Caco-2 (cell line): Measurements from ENCODE around the gene NWD2. TPM values are rescaled to one million over a fixed set of nuclear protein-coding genes. Genes with fewer than 3 reads are reported as not detected.

ENCODE experiments used
- BruUV-seq: library from RNA; stranded (reverse); fragments of 400-500 nt; replicated peaks from 2 replicates; lab custom pipeline; 2021; lab: Mats Ljungman, UMichigan
- CTCF ChIA-PET: fragments of 300-600 bp; sonication (Branson Sonifier 250); formaldehyde crosslinking; loops from one replicate; lab custom pipeline; 2022; ENCODE audit warnings: antibody characterized with exemption; lab: Charles Lee
- POLR2A ChIA-PET: fragments of 300-600 bp; sonication (Branson Sonifier 250); formaldehyde crosslinking; loops from one replicate; lab custom pipeline; 2022; ENCODE audit warnings: antibody characterized with exemption; lab: Charles Lee
- DNase-seq, 2 experiments: peaks; one replicate each; pipeline versions ENCODE4 v3.0.0 to v3.0.0-alpha.2; 2020 to 2022
- H3K27me3 ChIP-seq: replicated peaks from 2 replicates; pipeline ENCODE4 v1.6.0; 2011; ENCODE audit warnings: low read length; ENCODE audit not compliant: control insufficient read depth, insufficient read depth
- H3K36me3 ChIP-seq: 2 replicates; pipeline ENCODE4 v1.5.1; 2011; ENCODE audit warnings: low read length; ENCODE audit not compliant: control insufficient read depth, insufficient read depth
- H3K4me1 ChIP-seq: fragments of 250-450 bp; sonication (Bioruptor Pico); 2 replicates; pipeline ENCODE4 v1.5.1; 2020; ENCODE audit warnings: mild to moderate bottlenecking
- H3K4me3 ChIP-seq: 2 replicates; pipeline ENCODE4 v1.5.1; 2011; ENCODE audit warnings: low read depth, mild to moderate bottlenecking, control low read depth, low read length
- H3K9me3 ChIP-seq: fragments of 250-450 bp; sonication (Bioruptor Pico); 2 replicates; pipeline ENCODE4 v1.5.1; 2020; ENCODE audit warnings: mild to moderate bottlenecking, moderate library complexity
- H3K27ac Mint-ChIP-seq: one replicate; pipeline ENCODE4 v1.8.0; 2022; ENCODE audit warnings: mixed read lengths; ENCODE audit not compliant: unreplicated experiment
- H3K27me3 Mint-ChIP-seq: one replicate; pipeline ENCODE4 v1.8.0; 2022; ENCODE audit warnings: mixed read lengths; ENCODE audit not compliant: insufficient read depth, unreplicated experiment
- H3K36me3 Mint-ChIP-seq: one replicate; pipeline ENCODE4 v1.8.0; 2022; ENCODE audit warnings: mild to moderate bottlenecking, mixed read lengths; ENCODE audit not compliant: insufficient read depth, unreplicated experiment
- H3K4me1 Mint-ChIP-seq: one replicate; pipeline ENCODE4 v1.8.0; 2022; ENCODE audit warnings: low read depth, mixed read lengths; ENCODE audit not compliant: unreplicated experiment
- H3K4me3 Mint-ChIP-seq: one replicate; pipeline ENCODE4 v1.8.0; 2022; ENCODE audit warnings: mild to moderate bottlenecking, moderate library complexity, mixed read lengths; ENCODE audit not compliant: unreplicated experiment
- H3K9me3 Mint-ChIP-seq: one replicate; pipeline ENCODE4 v1.8.0; 2022; ENCODE audit warnings: mixed read lengths; ENCODE audit not compliant: unreplicated experiment
- intact Hi-C: fragments of 100-400 bp; cut with micrococcal nuclease; formaldehyde crosslinking; loops from one replicate; pipeline ENCODE4 v1.10.0; 2022; ENCODE audit not compliant: unreplicated experiment
- total RNA-seq: library from RNA; stranded (reverse); gene quantifications from 2 replicates; pipeline ENCODE4 v1.2.3, GENCODE V29; 2022
- TF ChIP-seq, protein P1 (sequence below), 2 experiments: fragments of 200-600 bp in 1 of 2; IDR thresholded peaks; 1 replicate in 1 of 2; 2 replicates in 1 of 2; pipeline versions ENCODE4 v1.5.1 to v1.8.0; 2011 to 2022; ENCODE audit warnings: antibody characterized with exemption in 1 of 2, control low read depth in 1 of 2, inconsistent platforms in 1 of 2, low read depth in 1 of 2, low read length in 1 of 2, mild to moderate bottlenecking in 1 of 2, moderate library complexity in 1 of 2; ENCODE audit not compliant: insufficient read depth in 1 of 2, severe bottlenecking in 1 of 2, unreplicated experiment in 1 of 2

The NWD2 gene
- total RNA-seq, 1 experiment from 2014 or later, result not detected

DNA sequence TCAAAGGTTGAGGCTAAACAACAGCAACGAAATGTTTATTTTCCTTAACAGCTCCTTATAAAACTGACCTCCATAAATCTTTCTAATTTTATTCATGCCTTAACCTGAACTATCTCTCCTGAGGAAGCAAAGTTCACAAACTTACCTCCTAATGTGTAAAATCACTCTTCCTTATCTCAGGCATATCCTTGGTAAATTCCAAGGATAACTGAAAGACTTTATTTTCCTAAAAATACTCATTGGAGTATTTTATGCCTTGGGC, 197.4 kb downstream of the NWD2 start:
- no peaks in the 10 kb centered on the region for H3K9me3 Mint-ChIP-seq
- H3K4me1 Mint-ChIP-seq, result peaks cover 32% of the 10 kb centered on the region
- peak overlapping the region; percentile 42 for H3K4me3 Mint-ChIP-seq
- intact Hi-C loops, result no loop called here
- Histone ChIP-seq H3K9me3 (no peaks in the 10 kb centered on the region), H3K4me3 (no peak overlapping the region), H3K27me3 (no peaks in the 10 kb centered on the region), H3K36me3 (no peaks in the 10 kb centered on the region), H3K4me1 (peaks cover 58% of the 10 kb centered on the region)
- TF ChIP-seq, protein P1, sequence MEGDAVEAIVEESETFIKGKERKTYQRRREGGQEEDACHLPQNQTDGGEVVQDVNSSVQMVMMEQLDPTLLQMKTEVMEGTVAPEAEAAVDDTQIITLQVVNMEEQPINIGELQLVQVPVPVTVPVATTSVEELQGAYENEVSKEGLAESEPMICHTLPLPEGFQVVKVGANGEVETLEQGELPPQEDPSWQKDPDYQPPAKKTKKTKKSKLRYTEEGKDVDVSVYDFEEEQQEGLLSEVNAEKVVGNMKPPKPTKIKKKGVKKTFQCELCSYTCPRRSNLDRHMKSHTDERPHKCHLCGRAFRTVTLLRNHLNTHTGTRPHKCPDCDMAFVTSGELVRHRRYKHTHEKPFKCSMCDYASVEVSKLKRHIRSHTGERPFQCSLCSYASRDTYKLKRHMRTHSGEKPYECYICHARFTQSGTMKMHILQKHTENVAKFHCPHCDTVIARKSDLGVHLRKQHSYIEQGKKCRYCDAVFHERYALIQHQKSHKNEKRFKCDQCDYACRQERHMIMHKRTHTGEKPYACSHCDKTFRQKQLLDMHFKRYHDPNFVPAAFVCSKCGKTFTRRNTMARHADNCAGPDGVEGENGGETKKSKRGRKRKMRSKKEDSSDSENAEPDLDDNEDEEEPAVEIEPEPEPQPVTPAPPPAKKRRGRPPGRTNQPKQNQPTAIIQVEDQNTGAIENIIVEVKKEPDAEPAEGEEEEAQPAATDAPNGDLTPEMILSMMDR (IDR thresholded peaks at IDR 0.05; ENCODE audit: insufficient read depth in 1 of 2, low read depth in 1 of 2, low read length in 1 of 2, severe bottlenecking in 1 of 2, unreplicated experiment in 1 of 2), result no peak
- peaks cover 5% of the 10 kb centered on the region for H3K36me3 Mint-ChIP-seq
- ChIA-PET CTCF (interaction anchor here (0.6 to 4.9 kb wide), 4 partner anchors 10 to 160 kb away, joined by 3 to 34 read pairs (median 8); a partner anchor contains a TSS), POLR2A (interaction anchor here (1.2 kb wide), 1 partner anchor 12 kb away, joined by 14 read pairs; a partner anchor contains a TSS)
- peak overlapping the region; percentile 88 for H3K27ac Mint-ChIP-seq
- BruUV-seq, result no TSS peak
- no peak for DNase-seq
- H3K27me3 Mint-ChIP-seq, result no peaks in the 10 kb centered on the region

DNA sequence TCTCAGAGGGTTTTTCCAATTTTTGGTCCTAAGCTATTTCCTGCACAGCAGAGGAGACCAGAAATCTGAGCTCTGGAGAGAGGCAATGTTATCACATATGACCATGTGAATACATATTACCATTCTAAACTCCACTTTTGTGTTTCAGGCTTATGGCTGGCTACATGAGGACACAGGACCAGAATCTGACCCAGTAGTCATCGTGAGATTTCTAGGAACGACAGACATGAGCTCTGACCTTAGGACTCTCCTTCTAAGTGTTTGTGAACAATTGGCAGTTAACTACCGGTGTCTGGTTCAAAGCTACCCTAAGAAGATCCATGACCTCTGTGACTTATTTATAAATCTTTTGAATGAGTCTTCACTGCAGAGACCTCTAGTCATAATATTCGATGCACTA, 198.6 kb downstream of the NWD2 start:
- Mint-ChIP-seq H3K9me3 (no peaks in the 10 kb centered on the region), H3K27ac (no peak overlapping the region), H3K4me1 (peaks cover 38% of the 10 kb centered on the region), H3K4me3 (no peak overlapping the region), H3K27me3 (no peaks in the 10 kb centered on the region), H3K36me3 (peaks cover 5% of the 10 kb centered on the region)
- Histone ChIP-seq H3K4me1 (peaks cover 69% of the 10 kb centered on the region), H3K9me3 (no peaks in the 10 kb centered on the region), H3K4me3 (no peak overlapping the region), H3K27me3 (no peaks in the 10 kb centered on the region), H3K36me3 (no peaks in the 10 kb centered on the region)
- TF ChIP-seq, protein P1 (IDR thresholded peaks at IDR 0.05; ENCODE audit: insufficient read depth in 1 of 2, low read depth in 1 of 2, low read length in 1 of 2, severe bottlenecking in 1 of 2, unreplicated experiment in 1 of 2), result no peak
- ChIA-PET CTCF (interaction anchor here (0.9 to 4.9 kb wide), 2 partner anchors 10 to 244 kb away, joined by 3 to 34 read pairs; a partner anchor contains a TSS), POLR2A (no interaction called here)
- intact Hi-C loops, result no loop called here
- no TSS peak for BruUV-seq
- DNase-seq, result no peak

DNA sequence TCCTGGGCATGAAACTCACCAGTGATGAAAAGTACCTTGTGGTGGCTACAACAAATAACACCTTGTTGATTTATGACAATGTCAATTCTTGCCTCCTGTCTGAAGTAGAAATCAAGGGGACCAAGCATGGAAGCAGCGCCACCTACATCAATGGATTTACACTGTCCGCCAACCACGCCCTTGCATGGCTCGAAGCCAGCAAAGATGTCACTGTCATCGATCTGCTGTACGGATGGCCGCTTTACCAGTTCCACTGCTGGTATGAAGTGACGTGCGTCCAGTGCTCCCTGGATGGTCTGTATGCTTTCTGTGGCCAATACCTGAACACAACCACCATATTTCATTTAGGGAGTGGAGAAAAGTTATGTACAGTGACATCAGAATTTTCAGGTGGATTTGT, 200.5 kb downstream of the NWD2 start:
- H3K36me3 ChIP-seq, result no peaks in the 10 kb centered on the region
- H3K4me3 ChIP-seq, result no peak overlapping the region
- H3K9me3 ChIP-seq, result no peaks in the 10 kb centered on the region
- Mint-ChIP-seq H3K9me3 (no peaks in the 10 kb centered on the region), H3K36me3 (peaks cover 5% of the 10 kb centered on the region), H3K4me3 (no peak overlapping the region), H3K4me1 (peaks cover 39% of the 10 kb centered on the region), H3K27ac (no peak overlapping the region), H3K27me3 (no peaks in the 10 kb centered on the region)
- no TSS peak for BruUV-seq
- DNase-seq, result no peak
- POLR2A ChIA-PET, result no interaction called here
- H3K27me3 ChIP-seq, result no peaks in the 10 kb centered on the region
- TF ChIP-seq, protein P1 (IDR thresholded peaks at IDR 0.05; ENCODE audit: insufficient read depth in 1 of 2, low read depth in 1 of 2, low read length in 1 of 2, severe bottlenecking in 1 of 2, unreplicated experiment in 1 of 2), result no peak
- peaks cover 54% of the 10 kb centered on the region for H3K4me1 ChIP-seq
- intact Hi-C loops, result no loop called here
- CTCF ChIA-PET, result interaction anchor here (4.9 kb wide), 1 partner anchor 8 kb away, joined by 34 read pairs; a partner anchor contains a TSS
